ENCODE data around the gene PDPN.

GRCh38 chr1:13620825-13621224 lies 37.2 kb downstream of the PDPN start:
- TF ChIP-seq CTCF (conservative IDR thresholded peaks at IDR 0.05; ENCODE audit: low read depth in 2 of 2) (no peak), EZH2 (IDR thresholded peaks at IDR 0.05; ENCODE audit: low read depth, unreplicated experiment) (no peak), EZH2phosphoT487 (IDR thresholded peaks at IDR 0.05; ENCODE audit: unreplicated experiment) (no peak), POLR2AphosphoS5 (IDR thresholded peaks at IDR 0.05; ENCODE audit: low read depth) (no peak), ZNF462 (CRISPR knock-in tag; IDR thresholded peaks at IDR 0.05) (no peak), REST (IDR thresholded peaks at IDR 0.05; ENCODE audit: unreplicated experiment) (no peak), NANOG (IDR thresholded peaks at IDR 0.05; ENCODE audit: borderline replicate concordance) (no peak)

Measured in GM23338 (cell line).